GM19193 (cell line): ENCODE results near the gene ASMT.
A peak's percentile ranks its signal among the peaks of the same experiment; 100 is the strongest.

Experiments
- POLR2A ChIP-seq: IDR thresholded peaks from 4 replicates; pipeline ENCODE4 v1.6.1; 2011; ENCODE audit not compliant: insufficient read depth, insufficient read length; ENCODE audit errors: extremely low read depth

Gene ASMT

DNA sequence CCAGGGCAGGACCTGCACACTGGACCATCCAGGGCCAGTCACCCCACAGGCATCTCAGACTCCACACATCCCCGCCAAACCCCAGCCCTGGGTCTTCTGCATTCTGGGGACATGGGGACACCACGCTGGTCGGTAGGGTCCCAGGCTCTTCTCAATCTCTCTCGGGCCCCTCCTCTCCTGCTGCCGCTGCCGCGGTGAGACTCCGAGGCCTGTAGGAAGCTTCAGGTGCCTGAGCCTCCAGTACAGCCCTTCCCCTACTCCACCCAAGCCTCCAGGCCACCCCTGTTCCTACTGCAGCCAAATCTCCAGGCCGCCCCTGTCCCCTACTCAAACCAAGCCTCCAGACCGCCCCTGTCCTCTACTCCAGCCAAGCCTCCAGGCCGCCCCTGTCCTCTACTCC, 5.5 kb upstream of the ASMT start:
- TF ChIP-seq POLR2A = no peak

DNA sequence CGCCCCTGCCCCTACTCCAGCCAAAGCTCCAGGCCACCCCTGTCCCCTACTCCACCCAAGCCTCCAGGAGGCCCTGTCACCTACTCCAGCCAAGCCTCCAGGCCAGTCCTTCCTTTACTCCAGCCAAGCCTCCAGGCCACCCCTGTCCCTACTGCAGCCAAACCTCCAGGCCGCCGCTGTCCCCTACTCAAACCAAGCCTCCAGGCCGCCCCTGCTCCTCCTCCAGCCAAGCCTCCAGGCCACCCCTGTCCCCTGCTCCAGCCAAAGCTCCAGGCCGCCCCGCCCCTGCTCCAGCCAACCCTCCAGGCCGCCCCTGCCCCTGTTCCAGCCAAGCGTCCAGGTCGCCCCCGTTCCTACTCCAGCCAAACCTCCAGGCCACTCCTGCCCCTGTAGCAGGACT, 5.1 kb upstream of the ASMT start:
- no peak for TF ChIP-seq POLR2A

DNA sequence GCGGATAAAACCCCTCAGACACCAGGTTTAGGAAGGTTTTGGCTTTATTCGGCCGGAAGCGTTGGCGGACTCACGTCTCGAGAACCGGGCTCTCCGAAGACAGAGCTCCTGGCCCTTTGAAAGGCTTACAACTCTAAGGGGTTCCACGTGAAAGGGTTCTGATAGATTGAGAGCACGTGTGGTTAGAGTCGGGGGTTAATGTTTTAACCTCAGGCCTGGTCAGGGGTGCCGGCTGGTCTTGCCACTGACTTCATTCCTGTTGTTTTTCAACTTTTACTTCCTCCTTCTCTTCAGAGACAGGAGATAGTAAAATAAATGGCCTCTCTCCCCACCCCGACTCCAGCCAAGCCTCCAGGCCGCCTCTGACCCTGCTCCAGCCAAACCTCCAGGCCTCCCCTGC, 4.7 kb upstream of the ASMT start:
- no peak for TF ChIP-seq POLR2A

DNA sequence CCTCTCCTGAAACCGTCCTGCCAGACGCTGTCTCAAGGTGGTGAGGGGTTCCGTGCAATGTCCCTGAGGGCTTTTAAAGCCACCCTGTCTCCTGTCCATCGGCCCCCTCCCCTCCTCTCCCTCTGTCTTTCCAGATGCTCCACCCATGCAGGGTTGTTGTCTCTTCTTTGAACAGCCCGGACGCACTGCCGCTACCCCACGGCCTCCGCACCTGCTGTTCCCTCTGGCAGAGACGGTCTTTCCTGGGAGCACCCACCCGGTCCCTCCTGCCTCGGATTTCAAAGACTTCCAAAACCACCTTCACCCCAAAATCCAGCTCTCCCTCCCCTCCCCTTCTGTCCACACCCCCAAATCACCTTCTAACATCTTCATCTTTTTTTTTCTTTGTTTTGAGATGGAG, 4.1 kb upstream of the ASMT start:
- TF ChIP-seq POLR2A = no peak

- no peak for TF ChIP-seq POLR2A
Observed at GRCh38 chrX:1612641-1613286, 2.1 kb upstream of the ASMT start.

- no peak for TF ChIP-seq POLR2A
Observed at GRCh38 chrX:1618689-1619088, 3.8 kb downstream of the ASMT start.

GRCh38 chrX:1623691-1624090, 8.8 kb downstream of the ASMT start:
- TF ChIP-seq POLR2A = no peak

- no peak for TF ChIP-seq POLR2A
Observed at GRCh38 chrX:1629244-1629643, 14.4 kb downstream of the ASMT start.

DNA sequence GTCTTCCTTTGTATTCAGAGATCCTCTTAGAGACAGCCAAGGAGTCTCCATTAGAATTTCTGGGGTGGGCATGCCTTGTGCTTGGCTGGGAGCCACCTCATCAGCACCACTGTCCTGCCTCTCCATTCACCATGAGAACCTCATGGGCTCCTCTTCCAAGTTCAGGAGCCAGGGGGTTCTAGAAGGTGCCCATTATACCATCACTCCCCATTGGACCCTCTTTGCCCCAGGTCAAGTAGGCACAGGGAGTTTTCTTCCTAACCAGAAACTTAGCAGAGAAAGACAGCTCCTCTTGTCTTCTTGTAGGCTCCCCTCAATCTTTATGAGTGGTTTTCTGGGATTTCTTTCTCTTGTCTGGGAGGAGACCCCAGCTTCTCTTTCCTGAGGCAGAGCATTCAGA, 31.1 kb downstream of the ASMT start:
- TF ChIP-seq POLR2A = no peak

DNA sequence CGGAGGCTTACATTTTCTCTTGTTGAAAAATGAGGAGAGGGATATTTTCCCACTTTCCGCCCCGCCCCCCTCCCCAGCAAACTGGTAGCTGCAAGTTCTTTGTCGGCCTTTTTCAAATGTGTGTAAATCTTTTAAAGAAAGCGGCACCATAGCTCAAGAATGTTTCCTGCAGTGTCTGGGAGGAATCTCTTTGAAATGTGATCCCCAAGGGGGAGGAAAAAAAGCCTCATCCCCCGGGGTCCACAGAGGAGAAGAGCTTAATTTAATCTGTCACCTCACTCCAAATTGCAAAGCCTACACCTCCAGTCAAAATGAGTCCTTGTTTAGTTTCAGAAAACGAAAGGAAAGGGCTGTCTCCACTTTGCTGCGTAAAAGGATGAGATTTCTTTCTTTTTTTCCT, 34.8 kb downstream of the ASMT start:
- no peak for TF ChIP-seq POLR2A

GRCh38 chrX:1656379-1656778, 41.5 kb downstream of the ASMT start:
- no peak for TF ChIP-seq POLR2A

DNA sequence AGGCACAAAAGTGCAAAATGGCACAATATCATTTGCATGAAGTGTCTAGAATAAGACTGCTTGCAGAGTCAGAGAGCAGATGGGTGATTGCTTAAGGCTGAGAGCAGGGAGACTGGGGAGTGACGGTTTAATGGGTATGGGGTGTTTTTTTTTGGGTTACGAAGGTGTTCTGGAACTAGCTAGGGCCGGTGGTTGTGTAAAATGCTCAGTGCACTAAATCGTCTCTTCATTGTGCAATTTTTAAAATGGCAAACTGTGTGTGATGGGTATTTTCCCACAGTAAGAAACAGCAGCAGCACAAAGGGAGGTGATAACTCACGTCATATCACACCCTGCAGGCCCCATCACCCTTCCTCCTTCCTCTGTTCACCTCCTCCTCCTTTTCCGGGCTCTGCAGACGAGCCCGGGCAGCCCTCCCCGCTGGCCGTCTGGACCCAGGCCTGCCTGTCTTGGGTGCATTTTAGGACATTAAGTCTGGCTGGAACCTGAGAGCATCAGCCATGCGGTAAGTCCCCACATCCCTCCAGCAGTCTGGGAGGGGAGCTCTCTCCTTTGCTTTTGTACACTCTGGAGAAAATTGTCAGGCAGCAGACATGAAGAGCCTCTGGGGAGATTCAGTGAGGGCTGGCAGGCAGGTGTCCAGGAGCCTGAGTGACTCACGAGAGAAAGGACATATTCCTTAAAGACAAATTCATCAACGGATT, 42.7 kb downstream of the ASMT start:
- peak; percentile 86 for TF ChIP-seq POLR2A

DNA sequence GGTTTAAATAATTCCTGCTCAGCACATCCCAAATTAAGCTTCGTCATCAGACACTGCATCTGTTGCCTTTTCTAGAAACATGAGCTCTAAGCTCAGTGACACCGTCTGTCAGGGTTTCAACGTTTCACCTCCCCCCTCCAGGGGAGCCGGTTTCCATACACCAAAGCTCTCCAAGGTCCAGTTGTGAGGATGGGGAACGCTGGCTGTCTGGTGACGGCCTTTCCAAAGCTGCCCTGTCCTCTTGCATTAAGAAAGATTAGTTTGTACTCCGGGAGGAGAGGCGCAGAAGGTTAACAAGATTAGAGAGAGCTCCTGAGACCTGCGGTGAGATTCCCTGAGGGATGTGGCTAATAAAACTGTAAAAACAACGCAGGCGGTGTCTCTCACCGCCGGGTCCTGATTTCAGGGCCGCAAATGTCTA, 43.2 kb downstream of the ASMT start:
- no peak for TF ChIP-seq POLR2A

- TF ChIP-seq POLR2A = no peak
Observed at GRCh38 chrX:1659664-1660461, 45.0 kb downstream of the ASMT start.

DNA sequence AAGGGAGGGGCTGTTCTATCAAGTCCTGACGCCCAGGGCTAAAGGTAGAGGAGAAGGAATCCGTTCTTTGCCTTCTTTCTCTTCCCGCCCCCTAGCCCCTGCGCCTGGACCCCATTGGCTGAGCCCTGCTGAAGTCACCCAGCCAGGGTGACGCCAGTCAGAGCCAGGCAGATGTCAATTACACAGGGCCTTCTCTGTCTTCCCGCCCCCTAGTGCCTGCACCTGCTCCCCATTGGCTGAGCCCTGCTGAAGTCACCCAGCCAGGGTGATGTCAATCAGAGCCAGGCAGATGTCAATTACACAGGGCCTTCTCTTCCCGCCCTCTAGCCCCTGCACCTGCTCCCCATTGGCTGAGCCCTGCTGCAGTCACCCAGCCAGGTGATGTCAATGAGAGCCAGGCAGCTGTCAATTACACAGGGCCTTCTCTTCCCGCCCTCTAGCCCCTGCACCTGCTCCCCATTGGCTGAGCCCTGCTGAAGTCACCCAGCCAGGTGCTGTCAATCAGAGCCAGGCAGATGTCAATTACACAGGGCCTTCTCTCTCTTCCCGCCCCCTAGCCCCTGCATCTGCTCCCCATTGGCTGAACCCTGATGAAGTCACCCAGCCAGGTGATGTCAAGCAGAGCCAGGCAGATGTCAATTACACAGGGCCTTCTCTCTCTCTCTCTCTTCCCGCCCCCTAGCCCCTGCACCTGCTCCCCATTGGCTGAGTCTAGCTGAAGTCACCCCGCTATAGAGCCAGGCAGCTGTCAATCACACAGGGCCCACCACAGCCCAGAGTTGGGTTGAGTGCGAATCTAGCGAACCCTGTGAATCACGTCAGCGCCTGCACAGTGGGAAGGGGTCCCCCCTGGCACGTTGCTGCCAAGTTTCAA, 46.4 kb downstream of the ASMT start:
- peak; percentile 59 for TF ChIP-seq POLR2A
